ENCODE results near the gene NANP.
"Not testable (repeated sequence)": the region's sequence is repeated elsewhere in the genome, so short reads cannot be mapped to it uniquely, and the experiment has no call there.

Gene NANP, protein sequence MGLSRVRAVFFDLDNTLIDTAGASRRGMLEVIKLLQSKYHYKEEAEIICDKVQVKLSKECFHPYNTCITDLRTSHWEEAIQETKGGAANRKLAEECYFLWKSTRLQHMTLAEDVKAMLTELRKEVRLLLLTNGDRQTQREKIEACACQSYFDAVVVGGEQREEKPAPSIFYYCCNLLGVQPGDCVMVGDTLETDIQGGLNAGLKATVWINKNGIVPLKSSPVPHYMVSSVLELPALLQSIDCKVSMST

GRCh38 chr20:25623736-25624499 lies at the start of gene NANP:
NANP (minus strand) TSS chr20:25624014; CDS start chr20:25623948, 66 bp downstream.
- peaks cover 21% of the 10 kb centered on the region for H3K36me3 Mint-ChIP-seq (ENCODE audit: low read depth)
- no peaks in the 10 kb centered on the region for H3K27me3 Mint-ChIP-seq
- intact Hi-C loops (cut with micrococcal nuclease) = loop anchor here (1.0 to 10.0 kb wide), 5 partner anchors 72 to 1979 kb away; partner anchors contain the start of genes APMAP and ZNF337
- H3K4me1 Mint-ChIP-seq (ENCODE audit: low read depth) = peaks cover 39% of the 10 kb centered on the region
- peak within 1 kb of the TSS; percentile 92 for H3K27ac Mint-ChIP-seq
- peaks cover 10% of the 10 kb centered on the region for H3K9me3 Mint-ChIP-seq
- H3K4me3 Mint-ChIP-seq = peak within 1 kb of the TSS; percentile 83

GRCh38 chr20:25672659-25673235 lies 48.9 kb upstream of the NANP start:
- intact Hi-C loops (cut with micrococcal nuclease) = no loop called here
- Mint-ChIP-seq H3K36me3 (ENCODE audit: low read depth) (peaks cover 50% of the 10 kb centered on the region), H3K4me1 (ENCODE audit: low read depth) (peaks cover 11% of the 10 kb centered on the region), H3K27me3 (no peaks in the 10 kb centered on the region), H3K4me3 (no peak overlapping the region), H3K27ac (no peak overlapping the region), H3K9me3 (peaks cover 9% of the 10 kb centered on the region)

DNA sequence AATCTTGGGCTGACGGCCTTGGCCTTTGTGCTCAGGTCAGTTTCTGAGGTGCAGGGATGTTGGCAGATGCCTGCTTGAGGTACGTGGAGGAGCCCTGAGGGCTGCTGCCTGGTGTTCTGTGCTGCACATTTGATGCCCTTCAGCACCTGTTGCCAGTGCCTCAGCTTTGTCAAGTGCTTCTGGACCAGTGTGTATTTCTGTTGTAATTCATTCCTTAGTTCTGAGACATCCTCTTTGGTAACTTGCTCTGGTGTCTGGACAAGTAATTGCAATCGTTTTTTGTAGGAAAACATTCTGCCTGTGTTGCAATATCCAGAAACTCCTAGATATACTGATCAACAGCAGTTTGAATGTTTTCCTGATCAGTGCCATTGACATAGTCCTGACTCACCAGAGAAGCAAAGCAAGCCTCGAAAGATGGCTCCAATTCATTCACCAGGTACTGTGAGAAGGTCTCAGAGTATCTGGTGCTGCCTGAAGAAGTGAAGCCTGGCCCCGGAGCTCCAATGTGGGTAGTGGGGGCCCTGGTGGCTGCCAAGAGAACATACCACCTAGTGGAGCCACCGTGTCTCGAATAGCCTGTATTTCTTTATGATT lies 46.1 kb upstream of the NANP start:
- intact Hi-C loops (cut with micrococcal nuclease) = no loop called here
- Mint-ChIP-seq H3K27ac (no peak overlapping the region), H3K9me3 (peaks cover 9% of the 10 kb centered on the region), H3K4me3 (no peak overlapping the region), H3K36me3 (ENCODE audit: low read depth) (peaks cover 22% of the 10 kb centered on the region), H3K27me3 (no peaks in the 10 kb centered on the region), H3K4me1 (ENCODE audit: low read depth) (peaks cover 5% of the 10 kb centered on the region)

DNA sequence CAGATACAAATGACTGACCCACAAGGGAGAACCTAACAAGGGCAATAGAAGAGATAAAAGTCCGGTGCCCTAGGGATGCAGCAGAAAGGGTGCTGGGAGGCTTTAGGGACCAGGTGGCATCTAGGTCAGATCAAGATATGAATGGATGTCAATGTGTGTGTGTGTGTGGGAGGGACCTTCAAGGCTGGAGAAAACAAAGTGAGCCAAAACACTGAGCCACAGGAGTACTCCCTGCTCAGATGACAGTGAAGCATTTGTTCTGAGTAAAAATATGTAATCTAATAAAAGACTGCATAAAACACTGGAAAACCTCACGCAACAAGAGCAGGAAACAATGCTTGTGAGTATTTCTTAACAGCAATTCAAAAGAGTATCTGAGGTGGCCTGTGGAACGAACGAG lies 44.6 kb upstream of the NANP start:
- no peak overlapping the region for H3K27ac Mint-ChIP-seq
- H3K4me3 Mint-ChIP-seq = no peak overlapping the region
- H3K27me3 Mint-ChIP-seq = no peaks in the 10 kb centered on the region
- peaks cover 5% of the 10 kb centered on the region for H3K4me1 Mint-ChIP-seq (ENCODE audit: low read depth)
- peaks cover 8% of the 10 kb centered on the region for H3K9me3 Mint-ChIP-seq
- H3K36me3 Mint-ChIP-seq (ENCODE audit: low read depth) = peaks cover 7% of the 10 kb centered on the region
- intact Hi-C loops (cut with micrococcal nuclease) = no loop called here

DNA sequence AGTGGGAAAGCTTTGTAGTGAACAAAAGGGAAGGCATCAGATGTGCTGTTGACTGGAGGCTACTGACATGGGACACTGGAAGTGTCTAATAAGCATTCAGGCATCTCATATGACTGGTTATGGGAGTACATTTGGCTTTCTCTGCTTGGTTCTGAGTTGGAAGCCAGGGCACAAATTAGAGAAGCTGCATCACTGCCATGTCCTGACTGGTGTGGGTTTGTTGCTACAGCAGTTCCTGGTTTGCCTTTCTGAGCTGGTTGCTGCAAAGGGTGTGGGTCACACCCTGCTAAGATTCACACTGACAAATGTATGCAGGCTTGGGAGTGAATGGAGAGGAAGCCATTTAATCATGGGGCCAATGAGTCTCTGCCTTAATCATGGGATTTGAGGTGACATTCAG lies 36.2 kb upstream of the NANP start:
- H3K27me3 Mint-ChIP-seq = no peaks in the 10 kb centered on the region
- no peak overlapping the region for H3K4me3 Mint-ChIP-seq
- H3K9me3 Mint-ChIP-seq = peaks cover 9% of the 10 kb centered on the region
- H3K27ac Mint-ChIP-seq = no peak overlapping the region
- no peaks in the 10 kb centered on the region for H3K36me3 Mint-ChIP-seq (ENCODE audit: low read depth)
- intact Hi-C loops (cut with micrococcal nuclease) = no loop called here
- no peaks in the 10 kb centered on the region for H3K4me1 Mint-ChIP-seq (ENCODE audit: low read depth)

DNA sequence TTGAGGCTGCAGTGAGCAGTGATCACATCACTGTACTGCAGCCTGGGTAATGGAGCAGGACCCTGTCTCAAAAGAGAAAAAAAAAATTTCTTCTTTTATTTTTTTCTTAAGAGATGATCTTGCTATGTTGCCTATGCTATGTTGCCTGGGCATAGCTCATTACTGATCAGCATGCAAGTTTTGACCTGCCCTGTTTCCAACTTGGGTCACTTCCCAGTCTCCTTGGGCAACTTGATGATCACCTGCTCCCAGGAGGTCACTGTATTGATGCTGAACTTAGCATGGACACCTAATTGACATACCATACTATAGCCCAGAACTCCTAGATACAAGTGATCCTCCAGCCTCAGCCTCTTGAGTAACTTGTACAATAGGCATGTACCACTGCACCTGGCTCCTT lies 30.7 kb upstream of the NANP start:
- Mint-ChIP-seq H3K27me3 (no peaks in the 10 kb centered on the region), H3K4me1 (ENCODE audit: low read depth) (no peaks in the 10 kb centered on the region), H3K9me3 (no peaks in the 10 kb centered on the region), H3K4me3 (no peak overlapping the region), H3K36me3 (ENCODE audit: low read depth) (no peaks in the 10 kb centered on the region), H3K27ac (no peak overlapping the region)
- intact Hi-C loops (cut with micrococcal nuclease) = no loop called here

- intact Hi-C loops (cut with micrococcal nuclease); H3K4me1 Mint-ChIP-seq (ENCODE audit: low read depth); H3K27ac Mint-ChIP-seq; H3K36me3 Mint-ChIP-seq (ENCODE audit: low read depth); H3K9me3 Mint-ChIP-seq; H3K27me3 Mint-ChIP-seq; H3K4me3 Mint-ChIP-seq: not testable (repeated sequence)
Observed at GRCh38 chr20:25652866-25653265, 29.1 kb upstream of the NANP start.

- H3K36me3 Mint-ChIP-seq (ENCODE audit: low read depth) = no peaks in the 10 kb centered on the region
- no peaks in the 10 kb centered on the region for H3K9me3 Mint-ChIP-seq
- no peak overlapping the region for H3K27ac Mint-ChIP-seq
- no peaks in the 10 kb centered on the region for H3K4me1 Mint-ChIP-seq (ENCODE audit: low read depth)
- intact Hi-C loops (cut with micrococcal nuclease) = no loop called here
- no peaks in the 10 kb centered on the region for H3K27me3 Mint-ChIP-seq
- H3K4me3 Mint-ChIP-seq = no peak overlapping the region
Observed at GRCh38 chr20:25644814-25645213, 21.0 kb upstream of the NANP start.

GRCh38 chr20:25643716-25644115 lies 19.9 kb upstream of the NANP start:
- no peak overlapping the region for H3K4me3 Mint-ChIP-seq
- intact Hi-C loops (cut with micrococcal nuclease) = no loop called here
- H3K27me3 Mint-ChIP-seq = no peaks in the 10 kb centered on the region
- no peaks in the 10 kb centered on the region for H3K36me3 Mint-ChIP-seq (ENCODE audit: low read depth)
- H3K27ac Mint-ChIP-seq = no peak overlapping the region
- no peaks in the 10 kb centered on the region for H3K4me1 Mint-ChIP-seq (ENCODE audit: low read depth)
- no peaks in the 10 kb centered on the region for H3K9me3 Mint-ChIP-seq

GRCh38 chr20:25637247-25637646 lies 13.4 kb upstream of the NANP start:
- Mint-ChIP-seq H3K4me3 (no peak overlapping the region), H3K4me1 (ENCODE audit: low read depth) (no peaks in the 10 kb centered on the region), H3K27me3 (no peaks in the 10 kb centered on the region), H3K36me3 (ENCODE audit: low read depth) (no peaks in the 10 kb centered on the region), H3K9me3 (peaks cover 27% of the 10 kb centered on the region), H3K27ac (no peak overlapping the region)
- intact Hi-C loops (cut with micrococcal nuclease) = no loop called here

- no peak overlapping the region for H3K27ac Mint-ChIP-seq
- H3K36me3 Mint-ChIP-seq (ENCODE audit: low read depth) = no peaks in the 10 kb centered on the region
- no peak overlapping the region for H3K4me3 Mint-ChIP-seq
- H3K27me3 Mint-ChIP-seq = no peaks in the 10 kb centered on the region
- intact Hi-C loops (cut with micrococcal nuclease) = no loop called here
- no peaks in the 10 kb centered on the region for H3K4me1 Mint-ChIP-seq (ENCODE audit: low read depth)
- peaks cover 32% of the 10 kb centered on the region for H3K9me3 Mint-ChIP-seq
Observed at GRCh38 chr20:25632940-25633790, 9.4 kb upstream of the NANP start.

GRCh38 chr20:25630615-25631014 lies 6.8 kb upstream of the NANP start:
- H3K9me3 Mint-ChIP-seq = peaks cover 27% of the 10 kb centered on the region
- H3K4me3 Mint-ChIP-seq; H3K27ac Mint-ChIP-seq; H3K36me3 Mint-ChIP-seq (ENCODE audit: low read depth); intact Hi-C loops (cut with micrococcal nuclease); H3K27me3 Mint-ChIP-seq; H3K4me1 Mint-ChIP-seq (ENCODE audit: low read depth): not testable (repeated sequence)

GRCh38 chr20:25629816-25630499 lies 6.1 kb upstream of the NANP start:
- intact Hi-C loops (cut with micrococcal nuclease) = loop anchor here (10.0 kb wide), 1 partner anchor 1985 kb away; no protein-coding TSS in a partner anchor
- Mint-ChIP-seq H3K27me3 (no peaks in the 10 kb centered on the region), H3K36me3 (ENCODE audit: low read depth) (no peaks in the 10 kb centered on the region), H3K4me1 (ENCODE audit: low read depth) (no peaks in the 10 kb centered on the region), H3K27ac (no peak overlapping the region), H3K4me3 (no peak overlapping the region), H3K9me3 (peaks cover 24% of the 10 kb centered on the region)

Measured in dendritic cell treated with granulocyte-macrophage colony-stimulating factor and Interleukin-4, amounts not matched to agents 40 ng/mL and 50 ng/mL, for 4 days (primary cell).